Endothelial cell of umbilical vein (primary cell): ENCODE results near the gene SLC7A6OS.

ENCODE experiments used
- EZH2 ChIP-seq: IDR thresholded peaks from 2 replicates; pipeline ENCODE4 v1.6.1; 2012; ENCODE audit warnings: borderline replicate concordance, low read depth, mild to moderate bottlenecking, moderate library complexity, low read length, inconsistent platforms; ENCODE audit not compliant: severe bottlenecking
- FOS ChIP-seq: IDR thresholded peaks from 2 replicates; pipeline ENCODE4 v1.6.1; 2011; ENCODE audit warnings: mild to moderate bottlenecking, low read length, moderate library complexity, borderline replicate concordance; ENCODE audit not compliant: insufficient read depth
- POLR2A ChIP-seq: IDR thresholded peaks from 2 replicates; pipeline ENCODE4 v1.6.1; 2012; ENCODE audit warnings: low read depth, mild to moderate bottlenecking, control low read depth, low read length
- POLR2AphosphoS5 ChIP-seq: IDR thresholded peaks from 2 replicates; pipeline ENCODE4 v1.6.1; 2012; ENCODE audit warnings: low read depth, mild to moderate bottlenecking, control low read depth, low read length, moderate library complexity; ENCODE audit not compliant: insufficient read depth
- TF ChIP-seq, protein P1 (sequence below): IDR thresholded peaks from 2 replicates; pipeline ENCODE4 v1.6.1; 2011; ENCODE audit not compliant: insufficient read depth, insufficient read length
- TF ChIP-seq, protein P2 (sequence below), 2 donors: IDR thresholded peaks; 1 replicate in 1 of 2; 2 replicates in 1 of 2; pipeline ENCODE4 v1.5.1; 2011; ENCODE audit warnings: low read length in 2 of 2, mild to moderate bottlenecking in 2 of 2, moderate library complexity in 2 of 2, control low read depth in 1 of 2, inconsistent platforms in 1 of 2, low read depth in 1 of 2; ENCODE audit not compliant: insufficient read depth in 1 of 2; ENCODE audit errors: extremely low read depth in 1 of 2

DNA sequence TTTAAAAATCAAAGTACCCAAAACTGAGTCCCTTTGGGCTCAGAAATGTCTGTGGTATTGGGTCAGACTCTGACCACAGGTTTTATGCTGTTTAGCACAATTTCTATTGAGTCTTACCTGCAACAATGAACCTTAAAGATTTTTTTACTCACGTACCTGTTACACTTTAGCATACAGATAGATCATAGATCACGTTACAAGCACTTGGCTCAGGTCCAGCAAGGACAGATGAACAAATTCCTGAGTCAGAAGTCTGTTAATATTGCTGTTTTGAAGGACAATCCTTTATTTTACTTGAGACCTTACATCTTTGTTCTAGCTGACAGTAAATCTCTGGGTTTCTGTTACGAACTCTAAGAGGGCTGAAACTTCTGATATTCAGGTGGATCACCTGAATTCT lies 12.8 kb downstream of the SLC7A6OS start:
- TF ChIP-seq, protein P1, sequence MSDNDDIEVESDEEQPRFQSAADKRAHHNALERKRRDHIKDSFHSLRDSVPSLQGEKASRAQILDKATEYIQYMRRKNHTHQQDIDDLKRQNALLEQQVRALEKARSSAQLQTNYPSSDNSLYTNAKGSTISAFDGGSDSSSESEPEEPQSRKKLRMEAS, result no peak
- TF ChIP-seq, protein P2, sequence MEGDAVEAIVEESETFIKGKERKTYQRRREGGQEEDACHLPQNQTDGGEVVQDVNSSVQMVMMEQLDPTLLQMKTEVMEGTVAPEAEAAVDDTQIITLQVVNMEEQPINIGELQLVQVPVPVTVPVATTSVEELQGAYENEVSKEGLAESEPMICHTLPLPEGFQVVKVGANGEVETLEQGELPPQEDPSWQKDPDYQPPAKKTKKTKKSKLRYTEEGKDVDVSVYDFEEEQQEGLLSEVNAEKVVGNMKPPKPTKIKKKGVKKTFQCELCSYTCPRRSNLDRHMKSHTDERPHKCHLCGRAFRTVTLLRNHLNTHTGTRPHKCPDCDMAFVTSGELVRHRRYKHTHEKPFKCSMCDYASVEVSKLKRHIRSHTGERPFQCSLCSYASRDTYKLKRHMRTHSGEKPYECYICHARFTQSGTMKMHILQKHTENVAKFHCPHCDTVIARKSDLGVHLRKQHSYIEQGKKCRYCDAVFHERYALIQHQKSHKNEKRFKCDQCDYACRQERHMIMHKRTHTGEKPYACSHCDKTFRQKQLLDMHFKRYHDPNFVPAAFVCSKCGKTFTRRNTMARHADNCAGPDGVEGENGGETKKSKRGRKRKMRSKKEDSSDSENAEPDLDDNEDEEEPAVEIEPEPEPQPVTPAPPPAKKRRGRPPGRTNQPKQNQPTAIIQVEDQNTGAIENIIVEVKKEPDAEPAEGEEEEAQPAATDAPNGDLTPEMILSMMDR (IDR thresholded peaks at IDR 0.05; ENCODE audit: extremely low read depth in 1 of 2, insufficient read depth in 1 of 2, low read depth in 1 of 2, low read length in 2 of 2), result no peak
- no peak for TF ChIP-seq EZH2
- TF ChIP-seq POLR2AphosphoS5, result no peak
- TF ChIP-seq POLR2A, result no peak
- no peak for TF ChIP-seq FOS
